Measurements from ENCODE around the gene NEGR1. TPM values are rescaled to one million over a fixed set of nuclear protein-coding genes. Genes with fewer than 3 reads are reported as not detected.

Gene NEGR1
- total and polyA plus RNA-seq, 2 experiments from 2014 or later, result 0.57 to 0.94 TPM

GRCh38 chr1:72056516-72056915 lies 225.8 kb downstream of the NEGR1 start:
- Histone ChIP-seq H3F3A (replicated peaks; ENCODE audit: low read depth) (no peaks in the 10 kb centered on the region), H3K4me2 (no peak overlapping the region), H3K9me2 (ENCODE audit: insufficient read depth) (no peaks in the 10 kb centered on the region), H3K4me1 (ENCODE audit: insufficient read depth) (peaks cover 13% of the 10 kb centered on the region; the same call in 1 of the 2 replicates), H3K4me3 (no peak overlapping the region), H3K27me3 (ENCODE audit: insufficient read depth) (no peaks in the 10 kb centered on the region), H3K27ac (ENCODE audit: low read depth) (no peak overlapping the region), H2AFZ (no peak overlapping the region), H3K36me3 (ENCODE audit: insufficient read depth) (no peaks in the 10 kb centered on the region), H3K79me2 (replicated peaks; ENCODE audit: insufficient read depth) (no peaks in the 10 kb centered on the region), H4K20me1 (replicated peaks; ENCODE audit: insufficient read depth) (no peaks in the 10 kb centered on the region)
- Mint-ChIP-seq H3K4me1 (peaks cover 27% of the 10 kb centered on the region), H3K4me3 (no peak overlapping the region), H3K27ac (no peak overlapping the region), H3K27me3 (ENCODE audit: insufficient read depth, low read depth, poor library complexity) (no peaks in the 10 kb centered on the region), H3K9me3 (no peaks in the 10 kb centered on the region), H3K36me3 (ENCODE audit: low read depth) (no peaks in the 10 kb centered on the region)
- TF ChIP-seq REST (IDR thresholded peaks at IDR 0.05; ENCODE audit: unreplicated experiment) (no peak), ZNF114 (CRISPR knock-in tag; IDR thresholded peaks at IDR 0.05) (no peak), CREB1 (CRISPR knock-in tag; IDR thresholded peaks at IDR 0.05; ENCODE audit: low read depth) (no peak), STAT1 (IDR thresholded peaks at IDR 0.05; ENCODE audit: unreplicated experiment) (no peak), CTCF (conservative IDR thresholded peaks at IDR 0.05; ENCODE audit: low read depth in 2 of 2) (no peak), POLR2AphosphoS5 (IDR thresholded peaks at IDR 0.05; ENCODE audit: low read depth) (no peak), ZNF462 (CRISPR knock-in tag; IDR thresholded peaks at IDR 0.05) (no peak), JUNB (IDR thresholded peaks at IDR 0.05; ENCODE audit: unreplicated experiment) (no peak), ZNF331 (CRISPR knock-in tag; IDR thresholded peaks at IDR 0.05; ENCODE audit: low read depth) (no peak), NANOG (IDR thresholded peaks at IDR 0.05; ENCODE audit: borderline replicate concordance) (no peak), ETS1 (IDR thresholded peaks at IDR 0.05) (no peak), EZH2 (IDR thresholded peaks at IDR 0.05; ENCODE audit: low read depth, unreplicated experiment) (no peak), EZH2phosphoT487 (IDR thresholded peaks at IDR 0.05; ENCODE audit: unreplicated experiment) (no peak)
- DNase-seq (ENCODE audit: low spot score) (no peak), ATAC-seq (no peak)

All from GM23338 (cell line).